ENCODE results near the gene TTC16. TPM values are rescaled to one million over a fixed set of nuclear protein-coding genes. Genes with fewer than 3 reads are reported as not detected.

TTC16 gene
- total RNA-seq, 1 donor from 2014 or later = not detected

DNA sequence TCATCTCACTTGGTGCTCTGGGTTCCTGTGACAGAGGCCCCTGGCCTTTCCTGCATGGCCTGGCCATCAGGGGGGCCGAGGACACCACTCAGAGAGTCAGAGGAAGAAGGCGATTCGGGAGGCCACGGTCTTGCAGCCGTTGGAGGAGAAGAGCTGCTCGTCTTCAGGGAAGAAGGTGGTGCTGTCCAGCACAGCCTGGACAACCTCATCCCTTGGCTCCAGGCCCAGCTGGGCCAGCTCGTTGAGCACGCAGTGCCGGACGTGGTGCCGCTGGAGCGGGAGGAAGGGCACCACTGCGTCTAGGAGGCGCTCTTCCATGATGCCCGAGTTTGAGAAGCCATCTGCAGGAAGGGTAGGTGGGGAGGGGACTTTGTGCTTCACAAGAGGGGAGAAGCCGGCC, 16.1 kb downstream of the TTC16 start:
- POLR2A ChIA-PET = no interaction called here
- DNase-seq (no peak), ATAC-seq (ENCODE audit: low read depth) (no peak)
- H3K27me3 Mint-ChIP-seq = no peaks in the 10 kb centered on the region
- peaks cover 13% of the 10 kb centered on the region for H3K4me1 Mint-ChIP-seq
- no peaks in the 10 kb centered on the region for H3K9me3 Mint-ChIP-seq
- TF ChIP-seq, protein P1, sequence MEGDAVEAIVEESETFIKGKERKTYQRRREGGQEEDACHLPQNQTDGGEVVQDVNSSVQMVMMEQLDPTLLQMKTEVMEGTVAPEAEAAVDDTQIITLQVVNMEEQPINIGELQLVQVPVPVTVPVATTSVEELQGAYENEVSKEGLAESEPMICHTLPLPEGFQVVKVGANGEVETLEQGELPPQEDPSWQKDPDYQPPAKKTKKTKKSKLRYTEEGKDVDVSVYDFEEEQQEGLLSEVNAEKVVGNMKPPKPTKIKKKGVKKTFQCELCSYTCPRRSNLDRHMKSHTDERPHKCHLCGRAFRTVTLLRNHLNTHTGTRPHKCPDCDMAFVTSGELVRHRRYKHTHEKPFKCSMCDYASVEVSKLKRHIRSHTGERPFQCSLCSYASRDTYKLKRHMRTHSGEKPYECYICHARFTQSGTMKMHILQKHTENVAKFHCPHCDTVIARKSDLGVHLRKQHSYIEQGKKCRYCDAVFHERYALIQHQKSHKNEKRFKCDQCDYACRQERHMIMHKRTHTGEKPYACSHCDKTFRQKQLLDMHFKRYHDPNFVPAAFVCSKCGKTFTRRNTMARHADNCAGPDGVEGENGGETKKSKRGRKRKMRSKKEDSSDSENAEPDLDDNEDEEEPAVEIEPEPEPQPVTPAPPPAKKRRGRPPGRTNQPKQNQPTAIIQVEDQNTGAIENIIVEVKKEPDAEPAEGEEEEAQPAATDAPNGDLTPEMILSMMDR (IDR thresholded peaks at IDR 0.05) = no peak
- intact Hi-C loops (cut with micrococcal nuclease) = no loop called here
- CTCF ChIA-PET = interaction anchor here (0.7 to 1.0 kb wide), 2 partner anchors 53 to 54 kb away, joined by 3 read pairs; partner anchors contain the start of gene CDK9
- no peak overlapping the region for H3K4me3 Mint-ChIP-seq
- H3K27ac Mint-ChIP-seq = no peak overlapping the region
- peaks cover 9% of the 10 kb centered on the region for H3K36me3 Mint-ChIP-seq (ENCODE audit: low read depth)

DNA sequence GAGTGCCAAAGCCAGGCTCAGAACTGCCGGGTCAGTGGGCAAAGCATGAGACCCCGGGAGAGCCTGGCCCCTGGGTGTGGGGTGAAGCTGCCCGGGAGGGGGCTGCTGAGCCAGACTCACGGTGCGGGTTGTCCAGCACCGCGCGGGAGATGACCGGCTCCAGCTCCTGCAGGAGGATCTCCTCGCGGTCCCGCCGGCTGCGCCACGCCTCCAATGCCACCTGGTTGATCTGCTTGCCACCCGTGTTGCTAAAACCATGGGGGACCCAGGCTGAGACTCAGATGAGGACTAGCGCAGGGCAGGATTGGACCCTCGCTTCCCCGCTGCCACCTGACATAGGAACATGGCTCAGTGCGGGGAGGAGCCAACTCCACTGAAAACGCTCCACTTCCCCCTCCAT, 16.6 kb downstream of the TTC16 start:
- Mint-ChIP-seq H3K9me3 (no peaks in the 10 kb centered on the region), H3K4me3 (no peak overlapping the region), H3K36me3 (ENCODE audit: low read depth) (peaks cover 13% of the 10 kb centered on the region), H3K4me1 (peaks cover 13% of the 10 kb centered on the region), H3K27ac (no peak overlapping the region), H3K27me3 (no peaks in the 10 kb centered on the region)
- ATAC-seq (ENCODE audit: low read depth) (no peak), DNase-seq (no peak)
- intact Hi-C loops (cut with micrococcal nuclease) = no loop called here
- ChIA-PET CTCF (interaction anchor here (0.9 kb wide), 1 partner anchor 189 kb away, joined by 3 read pairs; no protein-coding TSS in a partner anchor), POLR2A (no interaction called here)
- TF ChIP-seq, protein P1 (IDR thresholded peaks at IDR 0.05) = no peak

DNA sequence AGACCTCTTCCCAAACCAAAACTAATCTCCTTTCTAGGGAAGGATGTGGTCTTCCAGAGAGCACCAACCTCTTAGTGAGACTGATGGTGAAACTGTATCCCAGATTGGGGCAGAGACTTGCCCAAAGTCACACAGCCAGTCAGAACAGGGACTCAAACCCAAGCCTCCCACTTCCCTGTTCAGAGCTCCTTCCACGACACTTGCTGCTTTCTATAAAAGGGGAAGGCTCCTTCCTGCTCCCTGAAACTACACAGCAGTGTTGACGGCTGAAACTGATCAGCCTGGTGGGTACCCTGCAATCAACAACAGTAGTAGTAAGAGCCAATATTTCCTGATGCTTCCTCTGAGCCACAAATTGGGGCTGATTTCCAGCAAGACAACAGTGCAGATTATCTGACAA, 17.7 kb downstream of the TTC16 start:
- H3K9me3 Mint-ChIP-seq = no peaks in the 10 kb centered on the region
- TF ChIP-seq, protein P1 (IDR thresholded peaks at IDR 0.05) = no peak
- CTCF ChIA-PET = interaction anchor here (0.9 to 1.9 kb wide), 3 partner anchors 188 to 793 kb away, joined by 3 to 12 read pairs (median 5); no protein-coding TSS in a partner anchor
- H3K36me3 Mint-ChIP-seq (ENCODE audit: low read depth) = peaks cover 23% of the 10 kb centered on the region
- DNase-seq (no peak), ATAC-seq (ENCODE audit: low read depth) (no peak)
- peak overlapping the region; percentile 72 for H3K27ac Mint-ChIP-seq
- intact Hi-C loops (cut with micrococcal nuclease) = loop anchor here (1.0 to 2.0 kb wide), 5 partner anchors 18 to 793 kb away; partner anchors contain the start of gene PTRH1
- no peaks in the 10 kb centered on the region for H3K27me3 Mint-ChIP-seq
- H3K4me3 Mint-ChIP-seq = peak overlapping the region; percentile 83
- H3K4me1 Mint-ChIP-seq = peaks cover 13% of the 10 kb centered on the region
- POLR2A ChIA-PET = interaction anchor here (1.9 to 2.4 kb wide), 2 partner anchors 38 to 132 kb away, joined by 8 to 21 read pairs; no protein-coding TSS in a partner anchor

DNA sequence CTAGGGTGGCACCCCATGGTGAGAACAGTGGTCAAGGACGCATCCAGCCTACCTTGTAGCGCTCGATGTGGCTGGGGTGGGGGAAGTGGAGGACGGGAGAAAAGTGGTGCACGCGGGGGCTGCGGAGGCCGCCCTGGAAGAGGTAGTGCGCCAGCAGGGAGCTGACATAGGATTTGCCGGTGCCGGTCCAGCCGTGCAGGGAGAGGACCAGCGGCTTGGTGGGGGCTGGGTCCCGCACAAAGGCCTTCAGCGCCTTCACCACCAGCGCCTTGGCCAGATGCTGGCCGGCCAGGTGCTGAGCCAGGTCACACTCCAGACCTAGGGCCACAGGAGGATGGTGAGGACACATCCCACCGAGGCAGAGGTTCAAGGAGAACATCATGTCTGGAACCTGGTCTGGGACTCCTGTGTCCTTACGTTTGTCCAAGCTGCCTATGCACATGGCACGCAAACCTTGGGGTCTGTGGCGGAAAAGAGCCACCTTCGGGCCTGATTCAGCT, 18.4 kb downstream of the TTC16 start:
- POLR2A ChIA-PET = interaction anchor here (0.7 to 2.4 kb wide), 27 partner anchors 11 to 820 kb away, joined by 3 to 24 read pairs (median 7); partner anchors contain the start of genes CDK9, ENG, LRSAM1 and PTRH1
- no peaks in the 10 kb centered on the region for H3K9me3 Mint-ChIP-seq
- H3K4me1 Mint-ChIP-seq = peaks cover 13% of the 10 kb centered on the region
- H3K27ac Mint-ChIP-seq = peak overlapping the region; percentile 72
- peaks cover 30% of the 10 kb centered on the region for H3K36me3 Mint-ChIP-seq (ENCODE audit: low read depth)
- intact Hi-C loops (cut with micrococcal nuclease) = loop anchor here (1.0 to 2.0 kb wide), 5 partner anchors 19 to 794 kb away; partner anchors contain the start of gene PTRH1
- no peaks in the 10 kb centered on the region for H3K27me3 Mint-ChIP-seq
- TF ChIP-seq, protein P1 (IDR thresholded peaks at IDR 0.05) = no peak
- no peak for ATAC-seq (ENCODE audit: low read depth)
- peak overlapping the region; percentile 83 for H3K4me3 Mint-ChIP-seq
- CTCF ChIA-PET = interaction anchor here (0.6 to 2.4 kb wide), 32 partner anchors 9 to 794 kb away, joined by 3 to 45 read pairs (median 5); partner anchors contain the start of genes CDK9, ENG, LRSAM1 and PTRH1
- no peak for DNase-seq
